HepG2 (cell line): ENCODE measurements around the gene BBS1. TPM values are rescaled to one million over a fixed set of nuclear protein-coding genes. Genes with fewer than 3 reads are reported as not detected.

Experiments
- ARID3A ChIP-seq: IDR thresholded peaks from 2 replicates; pipeline ENCODE4 v1.6.1; 2012; ENCODE audit warnings: low read depth, low read length, improper control_type of control experiment
- ASH2L ChIP-seq: fragments of 300-600, 200-600 bp; sonication (generic); IDR thresholded peaks from 2 replicates; pipeline ENCODE4 v1.7.0; 2017; ENCODE audit warnings: low read depth, mild to moderate bottlenecking, moderate library complexity, mixed read lengths, low read length; ENCODE audit not compliant: insufficient read length
- CAMTA2 ChIP-seq: sonication (generic); formaldehyde crosslinking; IDR thresholded peaks from 2 replicates; pipeline ENCODE4 v1.4.0; 2020; ENCODE audit warnings: mild to moderate bottlenecking, missing genetic modification reagents, borderline replicate concordance
- FOSL1 ChIP-seq: sonication (generic); formaldehyde crosslinking; IDR thresholded peaks from 2 replicates; pipeline ENCODE4 v1.9.0; 2021; ENCODE audit warnings: missing genetic modification reagents, borderline replicate concordance
- HIVEP1 ChIP-seq: sonication (generic); formaldehyde crosslinking; IDR thresholded peaks from 2 replicates; pipeline ENCODE4 v1.4.0; 2020; ENCODE audit warnings: mild to moderate bottlenecking, missing genetic modification reagents
- HOMEZ ChIP-seq: IDR thresholded peaks from 2 replicates; pipeline ENCODE4 v1.6.1; 2016; ENCODE audit warnings: low read depth
- ISL2 ChIP-seq: sonication (generic); formaldehyde crosslinking; IDR thresholded peaks from 2 replicates; pipeline ENCODE4 v1.5.0; 2020; ENCODE audit warnings: missing genetic modification reagents
- JDP2 ChIP-seq: sonication (generic); formaldehyde crosslinking; IDR thresholded peaks from 2 replicates; pipeline ENCODE4 v1.8.1; 2022; ENCODE audit warnings: missing genetic modification reagents, borderline replicate concordance
- KAT8 ChIP-seq: IDR thresholded peaks from 2 replicates; pipeline ENCODE4 v1.6.1; 2016; ENCODE audit warnings: missing genetic modification reagents, missing compliant biosample characterization
- LCORL ChIP-seq, 2 experiments: fragments of 450-650 bp in 1 of 2; sonication (generic) in 1 of 2; formaldehyde crosslinking in 1 of 2; IDR thresholded peaks; 2 replicates each; pipeline versions ENCODE4 v1.5.0 to v1.6.1; 2017 to 2020; ENCODE audit warnings: antibody characterized with exemption in 1 of 2, missing genetic modification reagents in 1 of 2
- MLLT10 ChIP-seq: sonication (generic); formaldehyde crosslinking; IDR thresholded peaks from 2 replicates; pipeline ENCODE4 v1.4.0; 2020; ENCODE audit warnings: missing genetic modification reagents
- MXD3 ChIP-seq: IDR thresholded peaks from 2 replicates; pipeline ENCODE4 v1.6.1; 2016; ENCODE audit warnings: mild to moderate bottlenecking, missing biosample characterization, missing genetic modification reagents
- NFE2 ChIP-seq: sonication (generic); formaldehyde crosslinking; IDR thresholded peaks from 2 replicates; pipeline ENCODE4 v1.4.0; 2020; ENCODE audit warnings: missing genetic modification reagents
- PBX2 ChIP-seq: IDR thresholded peaks from 2 replicates; pipeline ENCODE4 v1.6.1; 2016; ENCODE audit warnings: control low read depth
- PHF21A ChIP-seq: sonication (generic); formaldehyde crosslinking; IDR thresholded peaks from 2 replicates; pipeline ENCODE4 v1.5.0; 2020; ENCODE audit warnings: mild to moderate bottlenecking, missing genetic modification reagents
- RCOR2 ChIP-seq: IDR thresholded peaks from 2 replicates; pipeline ENCODE4 v1.6.1; 2016; ENCODE audit warnings: missing biosample characterization, missing genetic modification reagents
- SMAD9 ChIP-seq: sonication (generic); formaldehyde crosslinking; IDR thresholded peaks from 2 replicates; pipeline ENCODE4 v1.5.1; 2020; ENCODE audit warnings: mild to moderate bottlenecking, missing genetic modification reagents
- SRY ChIP-seq: sonication (generic); formaldehyde crosslinking; IDR thresholded peaks from 2 replicates; pipeline ENCODE4 v1.8.0; 2022; ENCODE audit warnings: mild to moderate bottlenecking, missing genetic modification reagents
- XBP1 ChIP-seq: sonication (generic); formaldehyde crosslinking; IDR thresholded peaks from 2 replicates; pipeline ENCODE4 v1.5.0; 2020; ENCODE audit warnings: missing genetic modification reagents
- ZBTB38 ChIP-seq: sonication (generic); formaldehyde crosslinking; IDR thresholded peaks from 2 replicates; pipeline ENCODE4 v1.5.1; 2020; ENCODE audit warnings: mild to moderate bottlenecking, missing genetic modification reagents
- ZNF317 ChIP-seq: sonication (generic); formaldehyde crosslinking; IDR thresholded peaks from 2 replicates; pipeline ENCODE4 v1.5.0; 2020; ENCODE audit warnings: mild to moderate bottlenecking, missing genetic modification reagents
- ZNF512B ChIP-seq: sonication (generic); formaldehyde crosslinking; IDR thresholded peaks from 2 replicates; pipeline ENCODE4 v1.5.1; 2020; ENCODE audit warnings: missing genetic modification reagents, mild to moderate bottlenecking, borderline replicate concordance
- ZNF580 ChIP-seq: IDR thresholded peaks from 2 replicates; pipeline ENCODE4 v1.6.1; 2016; ENCODE audit warnings: low read depth, borderline replicate concordance
- ZSCAN22 ChIP-seq: sonication (generic); formaldehyde crosslinking; IDR thresholded peaks from 2 replicates; pipeline ENCODE4 v1.4.0; 2020; ENCODE audit warnings: mild to moderate bottlenecking, missing genetic modification reagents
- polyA plus RNA-seq, 8 experiments: library from polyadenylated mRNA; depleted of rRNA in 3 of 8; stranded (reverse) in 7 of 8; unstranded in 1 of 8; fragments of >200 nt; fragmentation: Illumina TruSeq in 4 of 8; extraction: Trizol in 4 of 8; gene quantifications; 2 replicates each; pipeline versions ENCODE4 v1.2.1 to v1.2.3, GENCODE V29; 2011 to 2016; ENCODE audit warnings: low read depth in 4 of 8, missing spikeins in 1 of 8, mixed read lengths in 1 of 8; ENCODE audit not compliant: insufficient read depth in 1 of 8
- total RNA-seq, 5 experiments: library from RNA; depleted of rRNA; stranded (reverse); fragments of >200 nt; fragmentation: Illumina TruSeq; extraction: Trizol; gene quantifications; 2 replicates each; pipeline ENCODE4 v1.2.3, GENCODE V29; 2016; ENCODE audit warnings: low read depth in 1 of 5

The BBS1 gene
- total and polyA plus RNA-seq, 2 of the 13 experiments (the other 11 are each of a cell fraction or from before 2014, with no cell fraction given) = 11.7 to 14.1 TPM

- TF ChIP-seq ARID3A (no peak), MLLT10 (no peak), PBX2 (CRISPR knock-in tag) (no peak), ZBTB38 (no peak), HOMEZ (CRISPR knock-in tag) (no peak), LCORL (IDR thresholded peaks at IDR 0.05) (no peak), LCORL (CRISPR knock-in tag; IDR thresholded peaks at IDR 0.05) (no peak), SMAD9 (no peak), KAT8 (CRISPR knock-in tag) (no peak), XBP1 (CRISPR knock-in tag) (no peak), SRY (CRISPR knock-in tag) (no peak), JDP2 (no peak), RCOR2 (CRISPR knock-in tag) (peak; percentile 91), NFE2 (CRISPR knock-in tag) (no peak), ZNF317 (CRISPR knock-in tag) (no peak), ZNF512B (no peak), ZNF580 (CRISPR knock-in tag) (0 out of 2 replicates have a peak, but pooled peaks have one; percentile 6), MXD3 (CRISPR knock-in tag) (no peak), ZSCAN22 (CRISPR knock-in tag) (no peak), CAMTA2 (CRISPR knock-in tag) (no peak), ISL2 (CRISPR knock-in tag) (no peak), HIVEP1 (peak; percentile 53; the same call in 1 of the 2 replicates), FOSL1 (CRISPR knock-in tag) (no peak), PHF21A (CRISPR knock-in tag) (no peak), ASH2L (no peak)
Measured at GRCh38 chr11:66546368-66546965, 36.0 kb downstream of the BBS1 start, which contains the start of gene ACTN3 (continued).
